Breast epithelium (tissue), 3 donors: ENCODE measurements around the gene NGDN.

Experiments
- CTCF ChIP-seq, 3 donors: fragments of 450-650 bp; IDR thresholded peaks; one replicate each; pipeline ENCODE4 v1.5.1; 2016 to 2017; ENCODE audit warnings: antibody characterized with exemption in 3 of 3, mild to moderate bottlenecking in 3 of 3, moderate library complexity in 3 of 3
- POLR2A ChIP-seq: fragments of 450-650 bp; IDR thresholded peaks from one replicate; pipeline ENCODE4 v1.6.1; 2016; ENCODE audit warnings: antibody characterized with exemption, mild to moderate bottlenecking, moderate library complexity
- POLR2AphosphoS5 ChIP-seq, 3 donors: sonication (generic); formaldehyde crosslinking; IDR thresholded peaks; one replicate each; pipeline ENCODE4 v1.6.1; 2017; ENCODE audit warnings: antibody characterized with exemption in 3 of 3

DNA sequence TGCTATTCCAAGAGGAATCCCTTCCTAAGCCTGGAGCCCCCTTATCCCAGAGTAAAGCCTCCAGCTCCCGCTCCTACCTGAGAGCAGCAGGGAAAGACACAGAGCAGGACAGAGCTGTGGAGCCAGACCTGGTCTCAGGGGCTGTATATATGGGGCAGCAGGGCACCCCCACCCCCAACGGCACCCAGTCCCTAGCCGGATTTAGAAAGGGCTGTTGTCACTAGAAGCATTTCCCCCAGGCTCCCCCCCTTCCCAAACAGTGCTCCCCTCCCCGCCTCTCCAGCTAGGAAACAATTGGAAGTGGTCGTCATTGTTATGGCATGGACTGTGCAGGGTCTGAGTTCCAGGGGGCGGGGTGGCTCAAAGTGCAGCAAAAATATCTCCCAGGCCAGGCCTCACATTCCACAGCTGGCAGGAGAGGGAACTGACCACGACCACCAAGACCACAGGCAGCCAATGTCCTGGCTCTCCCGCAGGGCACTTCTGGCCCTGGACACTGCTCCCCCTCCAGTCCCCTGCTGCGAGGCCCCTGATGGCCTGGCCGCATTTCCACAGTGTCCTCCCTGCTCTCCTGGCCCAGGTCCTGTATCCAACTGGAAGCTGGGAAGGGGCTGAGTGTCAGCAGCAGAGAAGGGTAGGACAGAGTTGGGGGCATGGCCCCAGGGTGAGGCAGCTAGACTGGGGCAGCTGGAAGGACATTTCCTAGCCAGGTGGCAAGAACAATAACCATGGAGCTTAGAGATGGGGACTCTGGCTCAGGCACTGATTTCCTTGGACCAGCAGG lies 33.8 kb upstream of the NGDN start, which contains the start of gene MYH7:
- no peak for TF ChIP-seq CTCF (IDR thresholded peaks at IDR 0.05)
- TF ChIP-seq POLR2A, result no peak
- no peak for TF ChIP-seq POLR2AphosphoS5 (IDR thresholded peaks at IDR 0.05)
